ENCODE data around the gene REPS2.

The REPS2 gene

GRCh38 chrX:17027931-17028330, 81.5 kb downstream of the REPS2 start:
- Histone ChIP-seq H3K36me3 (replicated peaks; ENCODE audit: insufficient read depth, low read length) (no peaks in the 10 kb centered on the region), H3K9me2 (replicated peaks; ENCODE audit: insufficient read depth, low read length) (no peaks in the 10 kb centered on the region), H3K79me2 (ENCODE audit: low read length) (no peaks in the 10 kb centered on the region), H3F3A (ENCODE audit: insufficient read depth, low read length) (no peaks in the 10 kb centered on the region), H3K9ac (ENCODE audit: low read length) (no peak overlapping the region), H3K27me3 (replicated peaks; ENCODE audit: insufficient read depth, low read length) (no peaks in the 10 kb centered on the region), H3K9me3 (replicated peaks; ENCODE audit: insufficient read depth, low read length) (no peaks in the 10 kb centered on the region), H3K27ac (ENCODE audit: low read length) (no peak overlapping the region), H3K4me2 (ENCODE audit: low read depth, low read length) (no peak overlapping the region), H3K4me3 (ENCODE audit: low read length) (no peak overlapping the region), H4K20me1 (ENCODE audit: insufficient read depth, low read length) (no peaks in the 10 kb centered on the region), H3K4me1 (ENCODE audit: low read length) (no peaks in the 10 kb centered on the region), H2AFZ (ENCODE audit: low read length) (no peak overlapping the region)
- DNase-seq = no peak
- TF ChIP-seq EZH2 (optimal IDR thresholded peaks at IDR 0.05; ENCODE audit: low read depth, low read length) (no peak), EZH2phosphoT487 (IDR thresholded peaks at IDR 0.05; ENCODE audit: low read length) (no peak), CTCF (IDR thresholded peaks at IDR 0.05; ENCODE audit: low read length) (no peak)

GRCh38 chrX:17028356-17028755, 81.9 kb downstream of the REPS2 start:
- TF ChIP-seq EZH2phosphoT487 (IDR thresholded peaks at IDR 0.05; ENCODE audit: low read length) (no peak), CTCF (IDR thresholded peaks at IDR 0.05; ENCODE audit: low read length) (no peak), EZH2 (optimal IDR thresholded peaks at IDR 0.05; ENCODE audit: low read depth, low read length) (no peak)
- Histone ChIP-seq H3K4me2 (ENCODE audit: low read depth, low read length) (no peak overlapping the region), H3K9me2 (replicated peaks; ENCODE audit: insufficient read depth, low read length) (no peaks in the 10 kb centered on the region), H3K27ac (ENCODE audit: low read length) (no peak overlapping the region), H4K20me1 (ENCODE audit: insufficient read depth, low read length) (no peaks in the 10 kb centered on the region), H3K4me1 (ENCODE audit: low read length) (no peaks in the 10 kb centered on the region), H3K9me3 (replicated peaks; ENCODE audit: insufficient read depth, low read length) (no peaks in the 10 kb centered on the region), H3F3A (ENCODE audit: insufficient read depth, low read length) (no peaks in the 10 kb centered on the region), H3K79me2 (ENCODE audit: low read length) (no peaks in the 10 kb centered on the region), H3K9ac (ENCODE audit: low read length) (no peak overlapping the region), H3K36me3 (replicated peaks; ENCODE audit: insufficient read depth, low read length) (no peaks in the 10 kb centered on the region), H3K4me3 (ENCODE audit: low read length) (no peak overlapping the region), H3K27me3 (replicated peaks; ENCODE audit: insufficient read depth, low read length) (no peaks in the 10 kb centered on the region), H2AFZ (ENCODE audit: low read length) (no peak overlapping the region)
- no peak for DNase-seq

GRCh38 chrX:17030092-17030491, 83.6 kb downstream of the REPS2 start:
- Histone ChIP-seq H3K27ac (ENCODE audit: low read length) (no peak overlapping the region), H3K9me3 (replicated peaks; ENCODE audit: insufficient read depth, low read length) (no peaks in the 10 kb centered on the region), H3K79me2 (ENCODE audit: low read length) (no peaks in the 10 kb centered on the region), H3K36me3 (replicated peaks; ENCODE audit: insufficient read depth, low read length) (no peaks in the 10 kb centered on the region), H3K9me2 (replicated peaks; ENCODE audit: insufficient read depth, low read length) (no peaks in the 10 kb centered on the region), H2AFZ (ENCODE audit: low read length) (no peak overlapping the region), H3K4me3 (ENCODE audit: low read length) (no peak overlapping the region), H3K27me3 (replicated peaks; ENCODE audit: insufficient read depth, low read length) (no peaks in the 10 kb centered on the region), H3K4me2 (ENCODE audit: low read depth, low read length) (no peak overlapping the region), H3K4me1 (ENCODE audit: low read length) (no peaks in the 10 kb centered on the region), H4K20me1 (ENCODE audit: insufficient read depth, low read length) (no peaks in the 10 kb centered on the region), H3F3A (ENCODE audit: insufficient read depth, low read length) (no peaks in the 10 kb centered on the region), H3K9ac (ENCODE audit: low read length) (no peak overlapping the region)
- TF ChIP-seq EZH2phosphoT487 (IDR thresholded peaks at IDR 0.05; ENCODE audit: low read length) (no peak), EZH2 (optimal IDR thresholded peaks at IDR 0.05; ENCODE audit: low read depth, low read length) (no peak), CTCF (IDR thresholded peaks at IDR 0.05; ENCODE audit: low read length) (no peak)
- DNase-seq = no peak
